ENCODE data around the gene GET4. TPM values are rescaled to one million over a fixed set of nuclear protein-coding genes. Genes with fewer than 3 reads are reported as not detected.
"Not testable (repeated sequence)": the region's sequence is repeated elsewhere in the genome, so short reads cannot be mapped to it uniquely, and the experiment has no call there.

GET4 gene
- total RNA-seq, 1 experiment from 2014 or later: 90.9 TPM

- Histone ChIP-seq H3K27ac (ENCODE audit: low read length) (no peak overlapping the region), H3K9me3 (ENCODE audit: control insufficient read depth, insufficient read depth, low read depth, low read length) (peaks cover 10% of the 10 kb centered on the region; the same call in 1 of the 2 replicates), H3K4me3 (ENCODE audit: low read depth in 2 of 2, low read length in 2 of 2) (no peak overlapping the region), H3K27me3 (ENCODE audit: control insufficient read depth, insufficient read depth, low read length) (peaks cover 15% of the 10 kb centered on the region), H3K4me1 (ENCODE audit: control insufficient read depth, insufficient read depth, low read length) (peaks cover 6% of the 10 kb centered on the region), H3K36me3 (ENCODE audit: control insufficient read depth, insufficient read depth, low read length) (no peaks in the 10 kb centered on the region)
- ChIA-PET CTCF (no interaction called here), POLR2A (interaction anchor here (0.7 kb wide), 2 partner anchors 104 to 204 kb away, joined by 3 to 6 read pairs; no protein-coding TSS in a partner anchor)
- in situ Hi-C loops (cut with HindIII; ENCODE audit: low pct_unique_long_range_greater_than_20kb, low sequenced_read_pairs) (no loop called here), intact Hi-C loops (cut with micrococcal nuclease; ENCODE audit: unreplicated experiment) (no loop called here)
- ATAC-seq: no peak
- TF ChIP-seq TCF7L2 (IDR thresholded peaks at IDR 0.05; ENCODE audit: low read depth, low read length) (no peak), REST (IDR thresholded peaks at IDR 0.05; ENCODE audit: insufficient read depth in 1 of 2, low read depth in 2 of 2, low read length in 1 of 2) (no peak), SIN3A (IDR thresholded peaks at IDR 0.05; ENCODE audit: borderline replicate concordance, insufficient read depth, low read depth, low read length) (no peak), POLR2AphosphoS5 (IDR thresholded peaks at IDR 0.05; ENCODE audit: low read depth, low read length) (no peak)
- TF ChIP-seq, protein P1, sequence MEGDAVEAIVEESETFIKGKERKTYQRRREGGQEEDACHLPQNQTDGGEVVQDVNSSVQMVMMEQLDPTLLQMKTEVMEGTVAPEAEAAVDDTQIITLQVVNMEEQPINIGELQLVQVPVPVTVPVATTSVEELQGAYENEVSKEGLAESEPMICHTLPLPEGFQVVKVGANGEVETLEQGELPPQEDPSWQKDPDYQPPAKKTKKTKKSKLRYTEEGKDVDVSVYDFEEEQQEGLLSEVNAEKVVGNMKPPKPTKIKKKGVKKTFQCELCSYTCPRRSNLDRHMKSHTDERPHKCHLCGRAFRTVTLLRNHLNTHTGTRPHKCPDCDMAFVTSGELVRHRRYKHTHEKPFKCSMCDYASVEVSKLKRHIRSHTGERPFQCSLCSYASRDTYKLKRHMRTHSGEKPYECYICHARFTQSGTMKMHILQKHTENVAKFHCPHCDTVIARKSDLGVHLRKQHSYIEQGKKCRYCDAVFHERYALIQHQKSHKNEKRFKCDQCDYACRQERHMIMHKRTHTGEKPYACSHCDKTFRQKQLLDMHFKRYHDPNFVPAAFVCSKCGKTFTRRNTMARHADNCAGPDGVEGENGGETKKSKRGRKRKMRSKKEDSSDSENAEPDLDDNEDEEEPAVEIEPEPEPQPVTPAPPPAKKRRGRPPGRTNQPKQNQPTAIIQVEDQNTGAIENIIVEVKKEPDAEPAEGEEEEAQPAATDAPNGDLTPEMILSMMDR (IDR thresholded peaks at IDR 0.05): no peak
- DNase-seq (ENCODE audit: low read depth, low spot score): no peak
- no TSS peak for BruUV-seq (replicated peaks)
Measured at GRCh38 chr7:939843-940242, 63.5 kb downstream of the GET4 start.

GRCh38 chr7:940599-941408 is 64.5 kb downstream of the GET4 start:
- TF ChIP-seq SIN3A (IDR thresholded peaks at IDR 0.05; ENCODE audit: borderline replicate concordance, insufficient read depth, low read depth, low read length) (no peak), TCF7L2 (IDR thresholded peaks at IDR 0.05; ENCODE audit: low read depth, low read length) (no peak), REST (IDR thresholded peaks at IDR 0.05; ENCODE audit: insufficient read depth in 1 of 2, low read depth in 2 of 2, low read length in 1 of 2) (no peak), POLR2AphosphoS5 (IDR thresholded peaks at IDR 0.05; ENCODE audit: low read depth, low read length) (no peak)
- TF ChIP-seq, protein P1 (IDR thresholded peaks at IDR 0.05): no peak
- ATAC-seq (no peak), DNase-seq (ENCODE audit: low read depth, low spot score) (no peak)
- H3K36me3 ChIP-seq (ENCODE audit: control insufficient read depth, insufficient read depth, low read length): no peaks in the 10 kb centered on the region
- peaks cover 10% of the 10 kb centered on the region for H3K4me1 ChIP-seq (ENCODE audit: control insufficient read depth, insufficient read depth, low read length)
- intact Hi-C loops (cut with micrococcal nuclease; ENCODE audit: unreplicated experiment) (no loop called here), in situ Hi-C loops (cut with HindIII; ENCODE audit: low pct_unique_long_range_greater_than_20kb, low sequenced_read_pairs) (no loop called here)
- no peak overlapping the region for H3K4me3 ChIP-seq (ENCODE audit: low read depth in 2 of 2, low read length in 2 of 2)
- peaks cover 15% of the 10 kb centered on the region for H3K27me3 ChIP-seq (ENCODE audit: control insufficient read depth, insufficient read depth, low read length)
- POLR2A ChIA-PET: no interaction called here
- no TSS peak for BruUV-seq (replicated peaks)
- H3K27ac ChIP-seq (ENCODE audit: low read length): no peak overlapping the region
- peaks cover 10% of the 10 kb centered on the region; the same call in 1 of the 2 replicates for H3K9me3 ChIP-seq (ENCODE audit: control insufficient read depth, insufficient read depth, low read depth, low read length)
- CTCF ChIA-PET: no interaction called here

DNA sequence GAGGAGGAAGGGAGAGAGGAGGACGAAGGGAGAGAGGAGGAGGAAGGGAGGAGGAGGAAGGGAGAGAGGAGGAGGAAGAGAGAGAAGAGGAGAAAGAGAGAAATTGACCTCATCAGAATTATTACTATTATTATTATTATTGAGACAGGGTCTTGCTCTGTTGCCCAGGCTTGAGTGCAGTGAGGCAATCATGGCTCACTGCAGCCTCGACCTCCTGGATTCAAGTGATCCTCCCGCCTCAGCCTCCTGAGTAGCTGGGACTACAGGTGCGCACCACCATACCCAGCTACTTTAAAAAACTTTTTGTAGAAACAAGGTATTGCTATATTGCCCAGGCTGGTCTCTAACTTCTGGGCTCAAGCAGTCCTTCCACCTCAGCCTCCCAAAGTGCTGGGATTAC is 67.4 kb downstream of the GET4 start:
- in situ Hi-C loops (cut with HindIII; ENCODE audit: low pct_unique_long_range_greater_than_20kb, low sequenced_read_pairs); CTCF ChIA-PET; intact Hi-C loops (cut with micrococcal nuclease; ENCODE audit: unreplicated experiment); H3K36me3 ChIP-seq (ENCODE audit: control insufficient read depth, insufficient read depth, low read length); DNase-seq (ENCODE audit: low read depth, low spot score); POLR2A ChIA-PET; ATAC-seq; H3K9me3 ChIP-seq (ENCODE audit: control insufficient read depth, insufficient read depth, low read depth, low read length); H3K4me1 ChIP-seq (ENCODE audit: control insufficient read depth, insufficient read depth, low read length); H3K27ac ChIP-seq (ENCODE audit: low read length); BruUV-seq (replicated peaks); H3K4me3 ChIP-seq (ENCODE audit: low read depth in 2 of 2, low read length in 2 of 2): not testable (repeated sequence)
- peaks cover 15% of the 10 kb centered on the region for H3K27me3 ChIP-seq (ENCODE audit: control insufficient read depth, insufficient read depth, low read length)

Measured in Panc1 (cell line).